Inflammatory macrophage treated with lipopolysaccharide for 4 hours (primary cell): ENCODE measurements around the gene GALNS.
A peak's percentile ranks its signal among the peaks of the same experiment; 100 is the strongest.

Experiments used
- DNase-seq: peaks from one replicate; pipeline ENCODE4 v3.0.0-alpha.2; 2020

The GALNS gene

DNA sequence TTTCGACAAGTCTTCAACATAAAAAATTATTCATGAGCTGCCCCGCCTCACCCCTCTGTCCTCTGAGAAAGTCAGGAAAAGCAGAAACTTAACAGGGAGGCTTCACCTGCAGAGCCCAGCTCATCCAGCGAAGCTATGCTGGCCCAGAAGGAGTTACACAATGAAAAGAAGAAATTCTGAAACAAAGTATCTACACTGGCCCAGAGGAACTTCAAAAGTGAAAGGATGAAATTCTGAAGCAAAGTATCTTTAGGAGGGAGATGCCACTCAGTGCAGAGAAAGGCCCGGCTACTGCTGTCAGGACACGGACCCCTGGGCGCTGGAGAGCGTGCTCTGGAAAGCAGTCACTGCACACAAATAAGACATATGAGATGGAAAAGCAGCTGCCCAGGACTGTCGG lies 1.6 kb downstream of the GALNS start:
- peak; percentile 58 for DNase-seq

DNA sequence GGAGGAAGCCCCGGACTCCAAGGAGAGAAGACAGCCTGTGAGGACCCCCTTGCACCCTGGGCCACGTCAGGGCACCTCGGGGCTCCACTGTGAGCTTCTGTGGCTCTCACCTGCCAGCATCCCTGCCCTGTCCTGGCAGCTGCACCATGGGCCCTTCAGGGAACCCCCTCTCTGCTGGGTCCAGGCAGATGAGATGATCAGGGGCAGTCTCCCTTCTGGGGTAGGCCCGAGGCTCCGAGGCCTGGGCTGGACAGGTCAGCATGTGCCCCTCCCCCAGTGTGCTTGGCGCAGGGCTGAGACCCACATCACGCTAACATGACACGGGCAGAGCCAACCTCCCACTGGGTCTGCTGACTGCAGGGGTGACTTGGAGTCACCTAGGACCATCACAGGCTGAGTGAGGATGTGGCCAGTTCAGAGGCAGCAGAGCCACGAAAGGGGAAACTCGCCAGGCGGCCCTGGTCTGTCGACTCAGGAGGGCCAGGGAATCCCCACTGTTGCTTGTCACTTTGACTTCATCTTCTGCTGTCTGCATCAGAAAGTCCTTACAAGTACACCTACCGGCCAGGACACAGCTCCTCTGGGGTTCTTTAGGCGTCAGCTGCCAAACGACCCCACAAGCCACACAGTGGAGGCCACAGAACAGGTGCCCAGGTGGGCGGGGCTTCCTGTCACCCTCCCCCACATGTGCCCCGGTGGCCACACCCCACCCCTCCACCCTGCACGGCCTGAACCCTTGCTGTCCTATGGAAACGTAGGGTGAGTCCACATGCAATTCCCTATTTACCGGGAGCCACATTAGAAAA lies 2.2 kb downstream of the GALNS start:
- peak; percentile 89 for DNase-seq

DNA sequence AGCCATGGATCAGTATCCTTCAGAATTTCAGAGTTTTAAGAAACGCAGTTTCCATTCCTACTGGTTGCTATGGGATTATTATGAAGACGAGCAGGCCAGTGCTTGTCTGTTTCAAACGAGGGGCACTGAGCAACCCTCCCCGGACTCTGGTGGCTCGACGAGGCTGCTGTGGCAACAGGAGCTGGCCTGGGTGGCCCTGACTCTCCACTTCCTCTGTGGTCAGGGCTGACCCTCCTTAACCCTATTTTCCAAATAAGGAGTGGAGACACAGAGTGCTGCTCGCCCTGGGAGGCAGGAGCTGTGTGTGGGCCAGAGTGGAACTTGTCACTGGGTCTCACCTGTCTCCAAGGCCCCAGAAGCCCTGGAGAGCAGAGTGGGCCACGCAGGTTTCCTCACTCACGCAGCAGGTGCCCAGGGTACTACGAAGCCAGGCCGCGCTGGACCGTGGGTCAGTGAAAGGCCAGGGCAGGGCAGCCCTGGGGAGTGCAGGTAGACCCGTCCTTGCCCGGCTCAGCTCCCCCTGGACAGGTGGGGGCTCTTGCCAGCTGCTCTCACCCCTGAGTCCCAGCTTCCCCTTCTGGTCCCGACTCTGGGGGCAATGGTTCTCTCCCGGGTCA lies 3.3 kb downstream of the GALNS start:
- DNase-seq, result peak; percentile 73

DNA sequence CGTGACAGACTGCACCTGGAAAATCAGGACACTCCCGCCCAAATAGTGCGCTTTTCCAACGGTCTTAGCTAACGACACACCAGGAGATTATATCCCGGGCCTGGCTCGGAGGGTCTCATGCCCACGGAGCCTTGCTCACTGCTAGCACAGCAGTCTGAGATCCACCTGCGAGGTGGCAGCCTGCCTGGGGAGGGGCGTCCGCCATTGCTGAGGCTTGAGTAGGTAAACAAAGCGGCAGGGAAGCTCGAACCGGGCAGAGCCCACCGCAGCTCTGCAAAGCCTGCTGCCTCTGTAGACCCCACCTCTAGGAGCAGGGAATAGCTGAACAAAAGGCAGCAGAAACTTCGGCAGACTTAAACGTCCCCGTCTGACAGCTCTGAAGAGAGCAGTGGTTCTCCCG lies 5.1 kb downstream of the GALNS start:
- no peak for DNase-seq

DNA sequence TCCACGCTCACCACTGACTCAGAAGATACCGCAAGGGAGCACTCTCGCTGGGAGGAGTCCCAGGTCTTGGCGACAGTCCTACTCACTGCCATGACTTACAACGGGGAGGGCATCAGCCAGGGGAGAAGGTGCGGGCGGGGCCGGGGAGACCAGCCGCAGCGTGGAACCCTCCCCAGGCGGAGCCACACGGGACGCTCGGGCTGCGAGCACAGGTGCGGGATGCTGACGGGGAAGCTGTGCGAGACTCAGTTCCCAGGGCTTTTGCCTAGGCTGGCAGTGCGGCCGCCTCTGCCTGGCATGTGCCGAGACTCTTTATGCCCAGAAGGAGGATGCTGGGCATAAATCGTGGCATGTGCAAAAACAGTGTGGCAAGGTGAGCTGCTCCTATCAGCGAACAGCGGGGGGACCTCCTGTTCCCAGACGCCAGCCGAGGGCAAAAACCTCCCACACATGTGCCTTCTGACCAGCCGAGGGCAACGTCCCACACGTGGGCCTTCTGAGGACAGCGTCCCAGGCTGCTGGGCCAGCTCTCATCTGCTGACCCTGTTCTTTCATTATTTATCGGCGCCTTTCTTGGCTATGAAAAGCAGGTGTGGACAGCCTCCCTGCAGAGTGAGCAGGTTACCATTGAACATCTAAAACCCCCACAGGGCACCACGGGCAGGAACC lies 6.1 kb downstream of the GALNS start:
- no peak for DNase-seq

DNA sequence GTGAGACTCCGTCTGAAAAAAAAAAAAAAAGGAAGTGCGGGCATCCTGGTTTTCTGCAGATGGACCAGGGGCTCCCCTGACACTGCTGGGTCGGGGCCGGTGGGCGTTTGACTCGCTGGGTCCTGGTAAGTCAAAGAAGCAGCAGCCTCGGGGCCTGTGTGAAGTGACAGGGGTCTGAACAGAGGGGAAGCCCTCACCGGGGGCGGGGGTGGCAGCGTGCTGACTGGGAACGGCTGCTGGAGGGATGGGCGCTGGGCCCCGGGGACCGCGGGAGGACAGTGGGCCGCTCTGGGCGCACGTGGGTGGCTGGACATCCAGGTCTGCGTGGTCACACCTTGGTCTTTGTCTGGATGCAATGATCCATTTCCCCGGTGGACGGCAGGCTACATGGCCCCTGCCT lies 8.2 kb downstream of the GALNS start:
- no peak for DNase-seq

DNA sequence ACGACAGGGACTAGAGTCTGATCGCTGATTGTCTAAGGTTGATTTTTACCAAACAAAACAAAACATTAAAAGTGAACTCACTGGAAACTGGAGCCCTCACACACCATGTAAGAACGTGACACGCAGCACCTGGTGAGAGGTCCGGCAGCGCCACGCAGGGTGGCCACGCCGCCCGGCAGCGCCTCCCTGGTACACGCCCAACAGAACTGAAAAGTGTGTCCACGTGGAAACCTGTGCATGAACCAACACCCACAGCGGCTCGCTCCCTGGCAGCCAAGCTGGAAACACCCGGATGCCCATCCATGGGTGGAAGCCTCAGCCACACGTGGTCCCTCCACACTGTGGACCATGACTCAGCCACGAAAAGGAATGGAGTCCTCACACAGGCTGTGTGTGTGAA lies 9.1 kb downstream of the GALNS start:
- no peak for DNase-seq

DNA sequence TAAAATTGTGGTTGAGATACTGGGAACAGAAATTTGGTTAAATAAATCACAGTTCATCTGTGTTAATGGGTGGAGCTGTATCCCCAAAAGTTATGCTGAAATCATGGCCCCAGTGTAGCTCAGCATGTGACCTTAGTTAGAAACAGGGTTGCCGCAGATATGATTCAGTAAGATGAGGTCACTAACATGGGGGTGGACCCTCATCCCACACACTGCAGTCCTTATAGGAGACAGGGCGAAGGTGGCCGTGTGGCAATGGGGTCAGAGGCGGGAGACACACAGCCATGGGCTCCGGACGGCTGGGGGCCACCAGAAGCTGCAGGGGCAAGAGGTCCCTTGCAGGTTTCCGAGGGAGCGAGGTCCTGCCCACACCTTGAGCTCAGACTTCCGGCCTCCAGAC lies 10.7 kb downstream of the GALNS start:
- peak; percentile 92 for DNase-seq

DNA sequence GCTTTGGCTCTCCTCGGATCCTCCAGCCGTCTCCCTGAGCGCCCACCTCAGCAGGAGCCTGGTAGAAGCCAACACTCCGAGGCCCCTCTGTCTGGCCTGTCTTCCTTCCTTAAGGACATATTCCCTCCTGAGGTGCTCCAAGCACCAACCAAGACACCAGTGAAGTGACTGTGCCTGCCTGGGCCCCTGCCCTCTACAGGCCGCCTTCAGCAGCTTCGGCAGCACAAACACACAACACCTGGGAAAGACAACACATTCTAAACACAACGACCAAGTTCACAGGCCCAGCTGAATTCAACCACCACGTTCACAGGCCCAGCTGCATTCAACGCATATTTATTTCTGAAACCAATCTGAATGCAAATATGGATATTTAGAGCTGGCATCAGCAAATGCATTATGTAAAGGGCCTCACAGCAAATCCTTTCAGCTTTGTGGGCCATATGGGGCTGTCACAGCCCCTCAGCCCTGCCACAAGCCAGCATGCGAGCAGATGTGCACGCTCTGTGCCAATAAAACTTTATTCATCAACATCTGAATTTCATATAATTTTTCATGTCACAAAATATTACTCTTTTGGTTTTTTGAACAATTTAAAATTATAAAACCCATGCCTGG lies 12.2 kb downstream of the GALNS start:
- DNase-seq, result no peak

DNA sequence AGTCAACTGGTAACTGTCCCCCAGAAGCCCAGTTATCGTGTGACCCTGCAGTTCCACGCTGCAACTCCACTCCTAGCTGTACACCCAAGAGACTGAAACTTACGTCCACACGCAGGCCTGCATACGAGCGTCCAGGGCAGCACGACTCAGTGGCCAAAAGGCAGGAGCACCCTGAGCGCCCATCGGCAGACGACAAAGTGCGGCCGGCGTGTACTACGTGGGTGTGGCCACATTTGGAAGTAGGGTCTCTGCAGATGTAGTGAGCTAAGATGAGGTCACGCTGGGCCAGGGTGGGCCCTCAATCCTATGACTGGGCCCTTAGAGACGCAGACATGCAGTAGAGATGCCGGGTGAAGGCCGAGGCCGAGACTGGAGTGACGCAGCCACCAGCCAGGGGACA lies 13.5 kb downstream of the GALNS start:
- no peak for DNase-seq

DNA sequence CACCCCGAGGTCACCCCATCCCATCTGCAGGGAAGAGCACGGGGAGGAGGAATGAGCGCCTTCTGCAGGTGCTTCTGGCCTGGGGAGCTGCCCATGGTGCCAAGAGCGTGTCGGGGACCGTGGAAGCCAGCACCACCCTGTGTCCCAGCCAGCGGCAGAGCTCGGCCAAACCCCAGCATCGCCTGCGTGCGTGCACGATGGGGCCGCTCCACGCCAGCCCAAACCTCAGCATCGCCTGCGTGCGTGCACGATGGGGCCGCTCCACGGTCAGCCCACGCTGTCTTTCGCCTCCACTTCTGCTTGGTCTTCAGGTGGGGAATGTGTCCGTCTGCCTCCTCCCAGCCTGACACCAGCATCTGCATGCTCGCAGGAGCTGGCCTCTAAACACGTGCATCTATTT lies 13.9 kb downstream of the GALNS start:
- DNase-seq, result no peak

DNA sequence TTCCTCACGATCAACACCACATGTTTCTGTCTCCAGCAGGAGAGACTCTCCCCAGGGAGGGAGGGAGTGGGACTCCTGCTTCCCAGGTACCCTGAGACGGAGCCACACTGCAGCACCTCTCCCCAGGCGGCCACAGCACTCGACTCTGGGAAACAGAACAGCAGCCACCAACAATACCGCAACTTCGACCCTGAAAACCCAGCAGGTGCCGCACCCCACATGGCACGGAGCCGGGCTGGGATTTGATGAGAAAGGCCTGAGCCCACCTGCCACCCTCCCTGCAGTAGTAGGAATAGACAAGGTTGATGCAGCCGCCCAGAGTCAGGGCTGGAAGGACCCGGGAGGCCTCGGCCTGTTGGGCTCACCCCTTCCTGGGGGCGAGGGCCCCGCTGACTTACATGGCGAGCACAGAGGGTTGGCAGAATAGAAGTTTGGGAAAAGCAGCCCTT lies 14.4 kb downstream of the GALNS start:
- no peak for DNase-seq

DNA sequence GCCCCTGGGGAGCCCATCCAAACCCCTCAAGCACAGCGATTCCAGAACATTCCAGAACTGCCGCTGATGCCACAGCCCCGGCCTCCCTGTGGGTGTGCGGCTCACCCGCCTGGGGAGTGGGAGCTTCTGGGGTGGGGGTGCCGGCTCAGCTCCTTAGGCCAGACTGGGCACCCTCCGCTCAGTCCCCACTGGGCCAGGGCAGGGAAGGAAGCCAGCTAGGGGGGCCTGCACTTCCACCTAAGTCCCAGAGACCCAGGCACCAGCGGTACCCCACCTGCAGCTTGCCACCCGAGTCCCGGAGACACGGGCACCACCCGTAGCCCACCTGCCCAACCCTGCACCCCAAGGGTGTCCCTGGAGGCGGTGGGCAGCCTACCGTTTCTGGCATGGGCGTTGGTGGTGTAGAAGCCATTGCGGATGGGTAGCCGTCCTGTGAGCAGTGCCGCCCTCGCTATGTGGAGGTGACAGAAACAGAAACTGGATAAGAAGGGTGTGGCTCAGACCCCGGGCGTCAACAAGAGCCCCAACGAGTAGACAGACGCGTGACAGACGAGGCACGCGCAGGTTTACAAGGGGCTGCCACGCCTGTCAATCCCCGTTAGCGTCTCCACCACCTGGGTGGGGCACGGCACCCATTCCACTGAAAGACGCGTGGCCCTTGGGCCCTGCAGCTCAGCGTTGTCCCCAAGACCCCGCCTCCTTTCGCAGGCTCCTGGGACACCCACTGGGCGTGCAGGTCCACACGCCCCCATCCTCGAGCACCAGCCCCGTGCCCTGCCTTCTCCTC lies 15.0 kb downstream of the GALNS start:
- no peak for DNase-seq

DNA sequence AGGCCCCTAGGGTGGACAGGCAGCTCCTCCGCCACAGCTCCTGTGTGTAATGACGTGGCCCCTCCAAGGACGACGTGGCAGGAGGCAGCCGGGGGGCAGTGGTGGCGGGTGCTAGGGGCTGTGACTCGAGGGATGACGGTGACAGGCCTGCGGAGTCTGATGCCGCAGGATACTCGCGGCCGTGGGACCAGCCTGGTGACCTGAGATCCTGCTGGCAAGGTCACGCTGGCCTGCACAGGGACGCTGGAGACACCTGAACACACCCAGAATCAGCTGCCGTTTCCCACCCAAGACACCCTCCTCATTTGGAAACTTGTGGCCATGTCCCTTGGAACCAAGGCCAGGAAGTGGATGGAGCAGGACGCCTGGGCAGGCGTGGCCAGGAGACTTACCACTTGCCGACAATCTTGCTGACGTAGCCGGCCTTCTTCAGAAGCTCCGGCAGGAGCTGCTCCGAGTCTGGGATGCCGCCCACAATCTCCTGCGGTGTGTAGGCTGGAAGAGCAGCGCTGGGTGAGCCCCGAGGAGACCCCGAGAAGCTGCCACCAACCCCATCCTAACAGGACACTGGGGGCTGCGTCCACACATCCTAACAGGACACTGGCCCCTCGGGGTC lies 16.0 kb downstream of the GALNS start:
- DNase-seq, result no peak

DNA sequence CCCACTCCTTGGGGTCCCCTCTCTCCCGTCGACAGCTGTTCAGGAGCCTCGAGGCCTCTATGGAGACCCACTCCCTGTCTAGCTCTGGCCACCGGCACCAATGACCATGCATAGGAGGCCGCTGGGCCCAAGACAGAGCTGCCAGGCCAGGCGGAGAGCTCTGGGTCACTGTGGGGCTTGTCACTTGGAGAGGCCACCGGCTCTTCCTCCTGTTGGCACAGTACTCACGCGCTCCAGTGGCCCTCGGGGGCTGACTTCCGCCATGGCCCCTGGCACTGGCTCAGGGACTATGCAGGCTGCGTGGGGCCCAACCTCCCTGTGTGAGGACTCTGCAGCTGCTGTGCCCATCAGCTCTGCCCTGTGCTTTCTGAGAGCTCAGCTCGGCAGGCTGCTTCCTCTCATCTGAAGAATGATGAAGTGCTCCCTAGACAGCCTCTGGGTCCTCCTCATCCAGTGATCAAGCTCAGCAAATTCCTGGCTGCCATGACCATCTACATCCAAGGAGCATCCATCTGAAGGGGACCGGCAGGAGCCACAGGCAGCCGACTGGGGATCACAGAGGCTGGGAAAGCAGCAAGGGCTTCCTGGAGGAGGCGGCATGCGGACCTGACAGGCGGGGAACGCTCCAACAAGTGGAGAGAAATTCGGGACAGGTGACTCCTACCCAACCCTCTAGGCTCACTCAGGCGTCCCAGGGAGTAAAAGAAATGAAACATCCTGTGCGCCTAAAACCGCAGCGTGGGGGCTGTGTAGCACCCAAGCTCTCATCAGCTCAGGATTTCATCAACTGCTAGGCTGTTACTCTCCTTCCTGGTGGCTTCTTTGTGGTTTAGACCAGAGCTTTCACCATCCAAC lies 16.8 kb downstream of the GALNS start:
- peak; percentile 26 for DNase-seq

DNA sequence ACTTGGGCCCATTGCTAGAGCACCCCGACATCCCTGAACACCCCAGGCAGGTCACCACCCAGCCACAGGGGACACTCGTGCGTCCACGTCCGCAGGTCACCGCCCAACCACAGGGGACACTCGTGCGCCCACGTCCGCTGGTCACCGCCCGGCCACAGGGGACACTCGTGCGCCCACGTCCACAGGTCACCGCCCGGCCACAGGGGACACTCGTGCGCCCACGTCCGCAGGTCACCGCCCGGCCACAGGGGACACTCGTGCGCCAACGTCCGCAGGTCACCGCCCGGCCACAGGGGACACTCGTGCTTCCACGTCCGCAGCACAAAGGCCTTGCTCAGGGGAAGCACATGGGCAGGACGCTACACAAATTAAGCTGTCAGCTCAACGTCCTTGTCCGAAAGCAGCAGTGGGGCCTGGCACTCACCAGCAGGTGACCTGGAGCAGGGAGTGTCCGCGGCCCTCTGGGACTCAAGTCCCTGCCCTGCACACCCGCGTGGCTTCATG lies 17.7 kb downstream of the GALNS start:
- no peak for DNase-seq

DNA sequence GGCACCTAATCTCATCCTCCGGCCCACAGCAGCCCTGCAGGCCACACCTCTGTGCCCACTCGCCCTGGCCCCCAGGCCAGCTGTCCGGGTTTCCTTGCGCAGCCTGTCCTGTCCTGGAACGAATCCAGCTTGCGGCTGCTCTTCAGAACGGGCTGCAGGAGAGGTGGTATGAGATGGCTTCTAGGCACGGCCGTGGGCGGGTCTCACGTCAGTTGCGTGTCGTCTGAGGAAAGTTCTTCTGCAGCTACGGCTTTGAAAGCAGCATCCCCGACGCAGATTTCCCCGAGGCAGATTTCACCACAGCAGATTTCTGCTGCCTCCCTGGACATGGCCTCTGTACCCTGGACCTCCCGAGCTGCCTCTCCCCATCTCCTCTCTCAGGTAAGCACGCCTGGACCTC lies 18.2 kb downstream of the GALNS start:
- no peak for DNase-seq

DNA sequence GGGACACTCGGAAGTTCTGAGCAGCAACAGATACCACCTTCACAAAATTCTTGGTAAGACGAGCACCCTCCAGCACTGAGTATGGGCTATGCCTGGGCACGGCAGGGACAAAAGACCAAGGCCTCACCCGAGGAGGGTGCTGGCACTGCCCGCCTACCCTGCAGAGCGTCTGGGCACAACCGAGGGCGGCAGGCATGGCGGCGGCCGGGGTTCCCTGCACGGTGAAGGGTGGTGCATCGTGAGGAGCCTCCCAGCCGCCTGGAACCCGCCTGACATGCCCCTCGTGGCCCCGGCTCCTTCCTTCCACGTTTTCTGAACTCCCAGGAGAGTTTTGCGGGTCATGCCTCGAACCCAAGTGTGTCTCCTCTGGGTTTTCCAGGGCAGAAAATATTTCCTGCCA lies 18.9 kb downstream of the GALNS start:
- no peak for DNase-seq

DNA sequence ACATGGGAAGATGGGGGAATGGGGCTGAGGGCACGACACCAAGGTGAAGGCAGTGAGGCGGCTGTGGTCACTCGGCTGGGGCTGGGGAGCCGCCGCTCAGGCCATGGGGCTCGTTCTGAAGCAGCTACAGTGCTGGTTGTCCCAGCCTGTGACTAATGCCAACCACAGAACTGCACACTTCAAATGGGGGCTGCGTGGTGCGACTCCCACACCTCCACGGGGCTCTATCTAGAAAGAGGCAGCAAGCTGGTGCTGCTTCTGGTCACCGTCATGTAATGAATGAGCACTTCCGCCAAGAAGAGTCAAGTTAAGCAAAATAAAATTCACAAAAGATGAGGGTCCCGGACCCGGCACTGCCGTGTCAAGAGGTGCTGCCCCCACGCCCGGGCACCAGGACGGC lies 20.0 kb downstream of the GALNS start:
- DNase-seq, result no peak

DNA sequence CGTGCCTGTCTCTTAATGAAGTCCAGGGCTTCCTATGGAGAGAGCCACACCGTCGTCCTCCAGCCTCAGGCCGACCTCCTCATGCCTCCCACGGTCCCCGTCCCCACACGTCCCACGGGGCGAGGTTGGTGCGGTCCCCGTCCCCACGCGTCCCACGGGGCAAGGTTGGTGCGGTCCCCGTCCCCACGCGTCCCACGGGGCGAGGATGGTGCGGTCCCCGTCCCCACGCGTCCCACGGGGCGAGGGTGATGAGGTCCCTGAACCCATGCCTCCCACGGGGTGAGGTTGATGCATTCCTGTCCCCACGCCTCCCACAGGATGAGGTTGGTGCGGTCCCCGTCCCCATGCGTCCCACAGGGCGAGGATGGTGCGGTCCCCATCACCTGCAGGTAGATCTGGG lies 20.9 kb downstream of the GALNS start:
- DNase-seq, result no peak

DNA sequence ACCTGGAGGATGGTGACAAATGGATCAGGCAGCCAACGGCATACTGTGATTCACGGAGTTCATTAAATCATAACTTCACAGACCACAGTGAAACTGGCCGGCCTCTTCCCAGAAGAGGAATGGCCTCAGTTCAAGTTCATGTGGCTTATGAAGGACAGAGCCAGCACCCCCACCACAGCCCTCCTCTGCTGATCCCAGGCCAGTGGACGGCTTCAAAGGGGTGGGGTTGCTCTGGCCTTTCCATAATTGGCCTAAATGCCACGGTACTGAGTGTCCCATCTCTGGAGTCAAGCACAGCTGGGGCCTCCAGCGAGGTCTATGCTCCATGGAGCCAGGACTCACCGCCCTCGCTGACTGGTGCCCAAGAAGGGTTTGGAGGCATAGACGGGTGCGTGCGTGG lies 21.4 kb downstream of the GALNS start:
- no peak for DNase-seq
